Measurements from ENCODE around the gene LGALS12.

Gene LGALS12

DNA sequence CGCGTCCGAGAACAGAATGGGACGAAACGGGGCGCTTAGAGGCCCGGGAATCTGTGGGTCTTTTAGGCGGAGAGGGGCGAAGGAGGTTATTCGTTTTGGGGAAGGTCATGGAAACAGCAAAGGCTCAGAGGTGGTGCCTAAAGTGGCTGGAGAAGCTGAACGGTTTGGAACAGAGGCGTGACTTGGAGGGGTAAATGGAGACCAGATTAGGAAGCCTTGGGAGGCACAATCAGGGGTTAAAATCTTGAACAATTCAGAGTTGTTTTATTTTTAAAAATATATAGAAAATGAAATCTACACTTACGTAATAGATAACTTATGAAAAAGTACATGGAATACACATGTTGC lies 14.7 kb upstream of the LGALS12 start:
- no peak for DNase-seq
- Histone ChIP-seq H3K27ac (ENCODE audit: insufficient read depth in 1 of 2, low read depth in 1 of 2, low read length in 2 of 2, poor library complexity in 1 of 2, severe bottlenecking in 2 of 2) (no peak overlapping the region), H3K4me1 (ENCODE audit: control extremely low read depth in 1 of 4, control insufficient read depth in 4 of 4, insufficient read depth in 4 of 4, low read length in 3 of 4) (peaks cover 11 to 25% (median 16%) of the 10 kb centered on the region in 4 experiments), H3K4me3 (ENCODE audit: control insufficient read depth in 1 of 7, extremely low read depth in 1 of 7, insufficient read depth in 4 of 7, low read depth in 2 of 7, low read length in 6 of 7) (peak overlapping the region; percentile 36 to 78 (median 65)), H3K27me3 (replicated peaks in 2 of 5; ENCODE audit: control insufficient read depth in 4 of 5, insufficient read depth in 5 of 5, low read length in 4 of 5) (peaks cover 0 to 20% (median 13%) of the 10 kb centered on the region in 5 experiments), H3K9me3 (ENCODE audit: control extremely low read depth in 1 of 5, control insufficient read depth in 4 of 5, insufficient read depth in 2 of 5, low read depth in 1 of 5, low read length in 4 of 5) (peaks cover 0 to 9% (median 2%) of the 10 kb centered on the region in 5 experiments), H3K36me3 (ENCODE audit: control insufficient read depth in 4 of 4, insufficient read depth in 4 of 4, low read length in 3 of 4) (no peaks in the 10 kb centered on the region)
- under 1% methylated on average over 12 of the region's 13 CpGs for WGBS (ENCODE audit: insufficient coverage)
- POLR2A ChIA-PET: interaction anchor here (1.5 kb wide), 1 partner anchor 15 kb away, joined by 6 read pairs; the partner anchor contains the start of gene LGALS12
- CTCF ChIA-PET: interaction anchor here (2.3 to 6.0 kb wide), 4 partner anchors 9 to 46 kb away, joined by 5 to 40 read pairs (median 24); partner anchors contain the start of genes LGALS12 and PLAAT4

DNA sequence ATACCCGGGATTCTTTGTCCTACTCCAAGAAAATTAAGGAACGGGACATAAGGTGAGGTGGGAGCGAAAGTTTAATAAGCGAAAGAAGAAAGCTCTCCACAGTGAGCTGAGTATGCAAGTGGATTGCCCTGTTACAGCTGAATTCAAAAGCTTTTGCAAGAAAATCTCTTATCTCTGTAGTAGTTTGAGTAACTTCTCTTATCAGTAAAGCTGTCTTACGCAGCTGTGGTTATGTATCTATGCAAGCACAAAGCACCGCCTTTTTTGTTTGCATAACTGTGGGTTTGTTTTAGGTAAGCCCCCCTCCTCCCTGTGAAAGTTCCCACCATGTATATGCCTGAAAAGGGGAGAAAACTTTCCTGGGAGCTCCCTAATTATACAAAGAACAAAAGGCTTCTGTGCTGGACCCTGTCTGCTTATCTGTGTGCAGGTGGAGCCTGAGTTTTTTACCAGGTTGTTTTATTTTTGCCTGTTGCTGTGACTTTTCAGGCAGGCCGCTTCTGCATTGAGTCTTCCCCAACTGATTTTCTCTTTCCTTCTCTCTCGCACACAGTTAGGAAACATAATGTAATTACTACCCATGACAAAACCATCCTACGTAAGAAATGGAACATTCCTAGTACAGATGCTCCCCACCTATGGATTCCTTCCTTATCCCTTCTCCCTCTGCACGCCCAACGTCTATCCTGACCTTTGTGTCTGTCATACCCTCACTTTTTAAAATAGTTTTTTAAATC lies 14.1 kb upstream of the LGALS12 start:
- peaks cover 0 to 20% (median 13%) of the 10 kb centered on the region in 5 experiments for H3K27me3 ChIP-seq (replicated peaks in 2 of 5; ENCODE audit: control insufficient read depth in 4 of 5, insufficient read depth in 5 of 5, low read length in 4 of 5)
- WGBS (ENCODE audit: insufficient coverage): 58% methylated on average over 7 of the region's 11 CpGs
- peak overlapping the region in 1 of 2 experiments; percentile 35 for H3K27ac ChIP-seq (ENCODE audit: insufficient read depth in 1 of 2, low read depth in 1 of 2, low read length in 2 of 2, poor library complexity in 1 of 2, severe bottlenecking in 2 of 2)
- CTCF ChIA-PET: interaction anchor here (3.0 to 6.0 kb wide), 3 partner anchors 12 to 46 kb away, joined by 11 to 40 read pairs (median 36); partner anchors contain the start of genes LGALS12 and PLAAT4
- H3K36me3 ChIP-seq (ENCODE audit: control insufficient read depth in 4 of 4, insufficient read depth in 4 of 4, low read length in 3 of 4): no peaks in the 10 kb centered on the region
- peak; percentile 54 to 73 (median 72) for DNase-seq
- peaks cover 0 to 8% (median 0%) of the 10 kb centered on the region in 5 experiments for H3K9me3 ChIP-seq (ENCODE audit: control extremely low read depth in 1 of 5, control insufficient read depth in 4 of 5, insufficient read depth in 2 of 5, low read depth in 1 of 5, low read length in 4 of 5)
- H3K4me3 ChIP-seq (ENCODE audit: control insufficient read depth in 1 of 7, extremely low read depth in 1 of 7, insufficient read depth in 4 of 7, low read depth in 2 of 7, low read length in 6 of 7): peak overlapping the region in 6 of 7 experiments; percentile 47 to 78 (median 68)
- H3K4me1 ChIP-seq (ENCODE audit: control extremely low read depth in 1 of 4, control insufficient read depth in 4 of 4, insufficient read depth in 4 of 4, low read length in 3 of 4): peaks cover 11 to 25% (median 16%) of the 10 kb centered on the region in 4 experiments
- POLR2A ChIA-PET: interaction anchor here (1.5 kb wide), 1 partner anchor 14 kb away, joined by 6 read pairs; the partner anchor contains the start of gene LGALS12

DNA sequence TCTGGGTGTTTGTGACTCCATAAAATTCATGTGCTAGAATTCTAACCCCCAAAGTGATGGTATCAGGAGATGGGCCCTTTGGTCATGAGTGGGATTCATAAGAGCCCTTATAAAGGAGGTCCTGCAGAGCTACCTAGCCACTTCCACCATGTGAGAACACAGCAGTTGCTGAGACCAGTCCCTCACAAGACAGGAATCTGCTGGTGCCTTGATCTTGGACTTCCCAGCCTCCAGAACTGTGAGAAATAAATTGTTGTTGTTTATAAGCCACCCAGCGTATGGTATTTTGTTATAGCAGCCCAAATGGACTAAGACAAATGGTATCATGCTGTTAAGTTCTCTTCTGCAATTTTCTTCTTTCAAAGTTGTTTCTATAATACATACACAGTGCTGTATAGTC lies 13.4 kb upstream of the LGALS12 start:
- H3K36me3 ChIP-seq (ENCODE audit: control insufficient read depth in 4 of 4, insufficient read depth in 4 of 4, low read length in 3 of 4): no peaks in the 10 kb centered on the region
- no CpG with 5 or more reads among the region's 1 CpG for WGBS (ENCODE audit: insufficient coverage)
- H3K27me3 ChIP-seq (replicated peaks in 2 of 5; ENCODE audit: control insufficient read depth in 4 of 5, insufficient read depth in 5 of 5, low read length in 4 of 5): peaks cover 0 to 20% (median 13%) of the 10 kb centered on the region in 5 experiments
- ChIA-PET CTCF (interaction anchor here (4.8 to 6.0 kb wide), 2 partner anchors 13 to 14 kb away, joined by 36 to 40 read pairs; partner anchors contain the start of gene LGALS12), POLR2A (no interaction called here)
- H3K27ac ChIP-seq (ENCODE audit: insufficient read depth in 1 of 2, low read depth in 1 of 2, low read length in 2 of 2, poor library complexity in 1 of 2, severe bottlenecking in 2 of 2): no peak overlapping the region
- H3K9me3 ChIP-seq (ENCODE audit: control extremely low read depth in 1 of 5, control insufficient read depth in 4 of 5, insufficient read depth in 2 of 5, low read depth in 1 of 5, low read length in 4 of 5): peaks cover 0 to 11% (median 2%) of the 10 kb centered on the region in 5 experiments
- no peak overlapping the region for H3K4me3 ChIP-seq (ENCODE audit: control insufficient read depth in 1 of 7, extremely low read depth in 1 of 7, insufficient read depth in 4 of 7, low read depth in 2 of 7, low read length in 6 of 7)
- peaks cover 11 to 25% (median 16%) of the 10 kb centered on the region in 4 experiments for H3K4me1 ChIP-seq (ENCODE audit: control extremely low read depth in 1 of 4, control insufficient read depth in 4 of 4, insufficient read depth in 4 of 4, low read length in 3 of 4)
- no peak for DNase-seq

DNA sequence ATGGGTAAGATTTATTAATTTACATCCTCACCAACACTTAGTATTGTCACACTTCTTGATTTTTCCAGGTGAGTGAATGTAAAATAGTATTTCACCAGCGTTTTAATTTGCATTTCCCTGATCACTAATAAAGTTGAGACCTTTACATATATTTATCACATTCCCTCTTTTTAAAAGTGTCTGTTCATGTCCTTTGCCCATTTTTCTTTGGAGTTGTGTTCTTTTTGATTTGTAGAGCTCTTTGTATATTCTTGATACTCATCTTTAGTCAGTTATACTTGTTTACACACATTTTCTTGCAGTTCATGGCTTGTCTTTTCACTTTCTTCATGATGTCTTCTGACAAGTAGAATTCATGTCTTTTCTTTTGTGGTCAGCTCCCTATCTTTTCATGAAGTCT lies 12.8 kb upstream of the LGALS12 start:
- Histone ChIP-seq H3K36me3 (ENCODE audit: control insufficient read depth in 4 of 4, insufficient read depth in 4 of 4, low read length in 3 of 4) (no peaks in the 10 kb centered on the region), H3K4me1 (ENCODE audit: control extremely low read depth in 1 of 4, control insufficient read depth in 4 of 4, insufficient read depth in 4 of 4, low read length in 3 of 4) (peaks cover 11 to 25% (median 16%) of the 10 kb centered on the region in 4 experiments), H3K27me3 (replicated peaks in 2 of 5; ENCODE audit: control insufficient read depth in 4 of 5, insufficient read depth in 5 of 5, low read length in 4 of 5) (peaks cover 0 to 20% (median 13%) of the 10 kb centered on the region in 5 experiments), H3K27ac (ENCODE audit: insufficient read depth in 1 of 2, low read depth in 1 of 2, low read length in 2 of 2, poor library complexity in 1 of 2, severe bottlenecking in 2 of 2) (no peak overlapping the region), H3K9me3 (ENCODE audit: control extremely low read depth in 1 of 5, control insufficient read depth in 4 of 5, insufficient read depth in 2 of 5, low read depth in 1 of 5, low read length in 4 of 5) (peaks cover 0 to 13% (median 3%) of the 10 kb centered on the region in 5 experiments), H3K4me3 (ENCODE audit: control insufficient read depth in 1 of 7, extremely low read depth in 1 of 7, insufficient read depth in 4 of 7, low read depth in 2 of 7, low read length in 6 of 7) (no peak overlapping the region)
- ChIA-PET POLR2A (no interaction called here), CTCF (no interaction called here)
- no CpG with 5 or more reads among the region's 1 CpG for WGBS (ENCODE audit: insufficient coverage)
- DNase-seq: no peak

DNA sequence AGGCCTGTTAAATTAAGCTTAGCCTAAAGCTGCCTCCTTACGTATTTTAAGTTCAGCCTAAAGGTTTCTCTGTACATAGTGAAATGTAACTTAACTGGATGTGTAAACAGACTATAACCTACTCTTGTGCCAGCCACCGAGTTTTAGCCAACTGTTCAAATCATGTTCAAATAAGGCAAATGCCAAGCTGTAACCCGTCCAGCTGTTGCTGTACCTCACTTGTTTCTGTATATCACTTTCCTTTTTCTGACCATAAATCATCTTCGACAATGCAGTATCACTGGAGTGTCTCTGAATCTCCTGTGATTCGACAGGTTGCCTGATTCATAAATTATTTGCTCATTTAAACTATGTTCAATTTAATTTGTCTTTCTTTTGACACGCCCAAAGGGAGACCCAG lies 10.9 kb upstream of the LGALS12 start:
- H3K4me1 ChIP-seq (ENCODE audit: control extremely low read depth in 1 of 4, control insufficient read depth in 4 of 4, insufficient read depth in 4 of 4, low read length in 3 of 4): peaks cover 11 to 23% (median 16%) of the 10 kb centered on the region in 4 experiments
- peaks cover 0 to 26% (median 7%) of the 10 kb centered on the region in 5 experiments for H3K9me3 ChIP-seq (ENCODE audit: control extremely low read depth in 1 of 5, control insufficient read depth in 4 of 5, insufficient read depth in 2 of 5, low read depth in 1 of 5, low read length in 4 of 5)
- ChIA-PET CTCF (interaction anchor here (1.4 kb wide), 1 partner anchor 16 kb away, joined by 6 read pairs; no protein-coding TSS in a partner anchor), POLR2A (no interaction called here)
- no peak overlapping the region for H3K27ac ChIP-seq (ENCODE audit: insufficient read depth in 1 of 2, low read depth in 1 of 2, low read length in 2 of 2, poor library complexity in 1 of 2, severe bottlenecking in 2 of 2)
- WGBS (ENCODE audit: insufficient coverage): 96% methylated on average over 3 of the region's 6 CpGs
- no peaks in the 10 kb centered on the region for H3K36me3 ChIP-seq (ENCODE audit: control insufficient read depth in 4 of 4, insufficient read depth in 4 of 4, low read length in 3 of 4)
- peaks cover 0 to 17% (median 10%) of the 10 kb centered on the region in 5 experiments for H3K27me3 ChIP-seq (replicated peaks in 2 of 5; ENCODE audit: control insufficient read depth in 4 of 5, insufficient read depth in 5 of 5, low read length in 4 of 5)
- DNase-seq: no peak
- H3K4me3 ChIP-seq (ENCODE audit: control insufficient read depth in 1 of 7, extremely low read depth in 1 of 7, insufficient read depth in 4 of 7, low read depth in 2 of 7, low read length in 6 of 7): no peak overlapping the region

DNA sequence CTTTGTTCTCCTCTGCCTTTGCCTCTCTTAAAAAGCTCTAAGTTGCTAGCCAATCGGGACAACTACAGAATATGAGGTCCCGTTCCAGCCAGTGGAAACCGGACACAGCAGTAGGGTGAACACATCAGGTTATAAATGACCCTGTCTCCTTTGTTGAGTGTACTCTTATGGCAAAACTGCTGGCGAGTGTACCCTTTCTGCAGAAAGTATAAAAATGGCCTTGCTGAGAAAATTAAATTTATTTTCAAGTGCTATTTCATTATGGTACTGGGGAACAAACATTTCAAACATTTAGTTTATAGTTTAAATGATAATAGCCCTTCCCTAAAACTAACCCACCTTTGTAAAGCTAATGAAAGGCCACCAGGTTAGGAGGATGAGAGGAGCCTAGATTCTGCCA lies 6.0 kb upstream of the LGALS12 start:
- H3K36me3 ChIP-seq (ENCODE audit: control insufficient read depth in 4 of 4, insufficient read depth in 4 of 4, low read length in 3 of 4): no peaks in the 10 kb centered on the region
- H3K4me1 ChIP-seq (ENCODE audit: control extremely low read depth in 1 of 4, control insufficient read depth in 4 of 4, insufficient read depth in 4 of 4, low read length in 3 of 4): peaks cover 4 to 17% (median 14%) of the 10 kb centered on the region in 4 experiments
- no peak for DNase-seq
- no peak overlapping the region for H3K4me3 ChIP-seq (ENCODE audit: control insufficient read depth in 1 of 7, extremely low read depth in 1 of 7, insufficient read depth in 4 of 7, low read depth in 2 of 7, low read length in 6 of 7)
- ChIA-PET POLR2A (no interaction called here), CTCF (interaction anchor here (0.9 to 1.2 kb wide), 2 partner anchors 10 to 21 kb away, joined by 3 to 5 read pairs; partner anchors contain the start of gene PLAAT5)
- peaks cover 0 to 2% (median 0%) of the 10 kb centered on the region in 5 experiments for H3K27me3 ChIP-seq (replicated peaks in 2 of 5; ENCODE audit: control insufficient read depth in 4 of 5, insufficient read depth in 5 of 5, low read length in 4 of 5)
- WGBS (ENCODE audit: insufficient coverage): 94% methylated on average over 3 of the region's 4 CpGs
- peaks cover 0 to 28% (median 14%) of the 10 kb centered on the region in 5 experiments for H3K9me3 ChIP-seq (ENCODE audit: control extremely low read depth in 1 of 5, control insufficient read depth in 4 of 5, insufficient read depth in 2 of 5, low read depth in 1 of 5, low read length in 4 of 5)
- H3K27ac ChIP-seq (ENCODE audit: insufficient read depth in 1 of 2, low read depth in 1 of 2, low read length in 2 of 2, poor library complexity in 1 of 2, severe bottlenecking in 2 of 2): no peak overlapping the region

All from common myeloid progenitor, CD34-positive (primary cell).